K562 (cell line): ENCODE results near the gene HLA-DMB. TPM values are rescaled to one million over a fixed set of nuclear protein-coding genes. Genes with fewer than 3 reads are reported as not detected.

Source experiments
- ADNP ChIP-seq: fragments of 200-800 bp; sonication (Bioruptor generic); IDR thresholded peaks from 2 replicates; pipeline ENCODE4 v1.6.1; 2016; ENCODE audit warnings: missing genetic modification characterization, missing compliant biosample characterization
- BACH1 ChIP-seq: fragments of 200-800 bp; sonication (Bioruptor generic); IDR thresholded peaks from 2 replicates; pipeline ENCODE4 v1.6.1; 2016; ENCODE audit warnings: missing genetic modification characterization, missing compliant biosample characterization
- BCL6 ChIP-seq: fragments of 250-450 bp; sonication (Bioruptor Pico); IDR thresholded peaks from 2 replicates; pipeline ENCODE4 v1.4.0; 2020
- CBX5 ChIP-seq: IDR thresholded peaks from 2 replicates; pipeline ENCODE4 v1.6.1; 2014; ENCODE audit warnings: low read depth, borderline replicate concordance
- CGGBP1 ChIP-seq: fragments of 250-450 bp; sonication (Bioruptor Pico); IDR thresholded peaks from 2 replicates; pipeline ENCODE4 v1.9.0; 2021; ENCODE audit warnings: mild to moderate bottlenecking
- DACH1 ChIP-seq: fragments of 450-650 bp; IDR thresholded peaks from 2 replicates; pipeline ENCODE4 v1.6.1; 2018; ENCODE audit not compliant: partially characterized antibody
- DIDO1 ChIP-seq: fragments of 450-650 bp; IDR thresholded peaks from 2 replicates; pipeline ENCODE4 v1.6.1; 2016; ENCODE audit warnings: low read depth, missing biosample characterization, missing genetic modification characterization
- EHMT2 ChIP-seq: fragments of 450-650 bp; IDR thresholded peaks from 2 replicates; pipeline ENCODE4 v1.6.1; 2018; ENCODE audit warnings: antibody characterized with exemption
- ETV5 ChIP-seq: sonication (generic); formaldehyde crosslinking; IDR thresholded peaks from 2 replicates; pipeline ENCODE4 v1.4.0; 2020; ENCODE audit warnings: low read depth, mild to moderate bottlenecking, missing genetic modification reagents
- HMGXB4 ChIP-seq: sonication (generic); formaldehyde crosslinking; IDR thresholded peaks from 2 replicates; pipeline ENCODE4 v1.8.1; 2023; ENCODE audit warnings: mild to moderate bottlenecking, missing genetic modification reagents
- KAT8 ChIP-seq: fragments of 450-650 bp; IDR thresholded peaks from 2 replicates; pipeline ENCODE4 v1.6.1; 2016; ENCODE audit warnings: low read depth, mild to moderate bottlenecking
- MEF2A ChIP-seq: IDR thresholded peaks from 2 replicates; pipeline ENCODE4 v1.6.1; 2011; ENCODE audit warnings: low read depth, mild to moderate bottlenecking, low read length, moderate library complexity; ENCODE audit not compliant: control insufficient read depth
- NFYB ChIP-seq: IDR thresholded peaks from 2 replicates; pipeline ENCODE4 v1.6.1; 2011; ENCODE audit warnings: mild to moderate bottlenecking, moderate library complexity; ENCODE audit not compliant: insufficient read length; ENCODE audit errors: extremely low read depth
- RFX5 ChIP-seq: IDR thresholded peaks from 2 replicates; pipeline ENCODE4 v1.6.1; 2011; ENCODE audit warnings: low read depth, mild to moderate bottlenecking, improper control_type of control experiment, low read length
- SLC30A9 ChIP-seq: fragments of 250-450 bp; sonication (Bioruptor Pico); IDR thresholded peaks from 2 replicates; pipeline ENCODE4 v1.8.0; 2022; ENCODE audit warnings: mild to moderate bottlenecking, moderate library complexity
- SNIP1 ChIP-seq: fragments of 450-650 bp; IDR thresholded peaks from 2 replicates; pipeline ENCODE4 v1.7.1; 2017; ENCODE audit warnings: low read depth, mild to moderate bottlenecking
- TAF7 ChIP-seq: fragments of 450-650 bp; IDR thresholded peaks from 2 replicates; pipeline ENCODE4 v1.6.1; 2016; ENCODE audit warnings: missing genetic modification characterization, missing compliant biosample characterization
- ZBTB12 ChIP-seq: fragments of 250-450 bp; sonication (Bioruptor Pico); IDR thresholded peaks from 2 replicates; pipeline ENCODE4 v1.4.0; 2020
- ZNF24 ChIP-seq: fragments of 450-650 bp; IDR thresholded peaks from 2 replicates; pipeline ENCODE4 v1.6.1; 2016
- ZNF507 ChIP-seq: conservative IDR thresholded peaks from 2 replicates; pipeline ENCODE4 v1.6.1; 2017; ENCODE audit warnings: missing genetic modification characterization, missing compliant biosample characterization
- ZNF75A ChIP-seq: fragments of 450-650 bp; formaldehyde crosslinking; IDR thresholded peaks from 2 replicates; pipeline ENCODE4 v1.4.0; 2020; ENCODE audit warnings: mild to moderate bottlenecking
- polyA plus RNA-seq, 8 experiments: library from polyadenylated mRNA; depleted of rRNA in 4 of 8; stranded (reverse) in 5 of 8; unstranded in 3 of 8; fragments of >200 nt; fragmentation: Nextera tagmentation in 2 of 8; fragmentation: Illumina TruSeq in 1 of 8; extraction: Ambion mirVana in 2 of 8; extraction: Trizol in 1 of 8; gene quantifications; 2 replicates each; pipeline versions ENCODE4 v1.2.1 to v1.2.3, GENCODE V29; 2011 to 2014; ENCODE audit warnings: inconsistent platforms in 1 of 8, missing spikeins in 1 of 8
- total RNA-seq, 7 experiments: library from RNA; depleted of rRNA in 6 of 7; stranded (reverse); fragments of >200 nt in 6 of 7; fragmentation: Illumina TruSeq in 2 of 7; extraction: Trizol in 2 of 7; gene quantifications; 2 replicates each; pipeline versions ENCODE4 v1.2.1 to v1.2.3, GENCODE V29; 2011 to 2021; ENCODE audit warnings: low replicate concordance in 1 of 7
- TF ChIP-seq, protein P1 (sequence below): sonication (generic); formaldehyde crosslinking; IDR thresholded peaks from 2 replicates; pipeline ENCODE4 v1.8.1; 2023; ENCODE audit warnings: mild to moderate bottlenecking, missing genetic modification reagents
- TF ChIP-seq, protein P2 (sequence below): fragments of 450-650 bp; IDR thresholded peaks from 2 replicates; pipeline ENCODE4 v1.6.1; 2017; ENCODE audit warnings: antibody characterized with exemption

The HLA-DMB gene
- total and polyA plus RNA-seq, 9 of the 15 experiments (the other 6 are each of a cell fraction or from before 2014, with no cell fraction given): 0.38 TPM; not detected in 8

DNA sequence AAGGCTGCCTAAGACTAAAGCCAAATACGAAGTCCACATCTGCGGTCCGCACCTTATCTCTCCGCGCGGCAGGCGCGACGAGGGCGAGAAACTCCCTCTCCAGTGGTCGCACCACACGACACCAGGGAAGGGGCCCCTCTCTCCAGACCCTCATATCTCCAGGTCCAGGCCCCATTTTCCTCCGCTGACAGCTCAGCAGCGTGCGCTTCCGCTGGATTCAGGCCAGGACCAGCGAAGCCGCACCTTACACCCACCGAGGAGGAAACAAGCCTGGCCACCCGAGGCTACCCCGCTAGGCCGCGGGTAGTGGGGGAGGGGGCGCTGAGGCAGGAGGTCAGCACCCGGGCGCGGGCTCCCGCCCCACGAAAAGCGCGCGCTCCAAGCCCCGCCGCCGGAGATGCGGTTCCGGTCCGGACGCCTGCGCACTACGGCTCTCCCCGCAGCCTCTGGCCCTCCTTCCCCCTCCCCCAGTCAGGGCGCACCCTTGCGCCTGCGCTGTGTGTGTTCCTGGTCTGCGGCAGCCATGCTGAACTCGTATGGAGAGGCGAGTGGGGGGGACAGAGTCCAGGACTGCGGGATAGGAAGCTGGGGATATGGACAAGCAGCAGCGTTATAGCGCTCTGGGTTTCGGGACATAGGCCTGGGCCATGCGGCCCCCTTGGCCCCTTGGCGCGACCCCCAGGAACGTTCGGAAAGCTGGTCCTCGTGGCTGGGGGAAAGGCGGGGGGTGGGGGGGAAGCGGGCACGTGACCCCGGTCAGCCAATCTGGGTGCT lies 27.5 kb upstream of the HLA-DMB start, which contains the start of gene BRD2 (continued):
- TF ChIP-seq HMGXB4 (CRISPR knock-in tag): peak; percentile 75; the same call in 1 of the 2 replicates
- TF ChIP-seq, protein P1, sequence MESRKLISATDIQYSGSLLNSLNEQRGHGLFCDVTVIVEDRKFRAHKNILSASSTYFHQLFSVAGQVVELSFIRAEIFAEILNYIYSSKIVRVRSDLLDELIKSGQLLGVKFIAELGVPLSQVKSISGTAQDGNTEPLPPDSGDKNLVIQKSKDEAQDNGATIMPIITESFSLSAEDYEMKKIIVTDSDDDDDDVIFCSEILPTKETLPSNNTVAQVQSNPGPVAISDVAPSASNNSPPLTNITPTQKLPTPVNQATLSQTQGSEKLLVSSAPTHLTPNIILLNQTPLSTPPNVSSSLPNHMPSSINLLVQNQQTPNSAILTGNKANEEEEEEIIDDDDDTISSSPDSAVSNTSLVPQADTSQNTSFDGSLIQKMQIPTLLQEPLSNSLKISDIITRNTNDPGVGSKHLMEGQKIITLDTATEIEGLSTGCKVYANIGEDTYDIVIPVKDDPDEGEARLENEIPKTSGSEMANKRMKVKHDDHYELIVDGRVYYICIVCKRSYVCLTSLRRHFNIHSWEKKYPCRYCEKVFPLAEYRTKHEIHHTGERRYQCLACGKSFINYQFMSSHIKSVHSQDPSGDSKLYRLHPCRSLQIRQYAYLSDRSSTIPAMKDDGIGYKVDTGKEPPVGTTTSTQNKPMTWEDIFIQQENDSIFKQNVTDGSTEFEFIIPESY (CRISPR knock-in tag): 0 out of 2 replicates have a peak, but pooled peaks have one; percentile 21
- no peak for TF ChIP-seq CBX5
- TF ChIP-seq CGGBP1 (CRISPR knock-in tag): peak; percentile 69
- no peak for TF ChIP-seq ZNF507 (tag)
- no peak for TF ChIP-seq NFYB
- no peak for TF ChIP-seq MEF2A
- TF ChIP-seq DACH1: no peak
- no peak for TF ChIP-seq EHMT2
- peak; percentile 86; the same call in 1 of the 2 replicates for TF ChIP-seq ETV5 (CRISPR knock-in tag)
- TF ChIP-seq RFX5: no peak
- TF ChIP-seq ZBTB12: no peak; the same call in 1 of the 2 replicates
- no peak for TF ChIP-seq BACH1 (tag)
- TF ChIP-seq, protein P2, sequence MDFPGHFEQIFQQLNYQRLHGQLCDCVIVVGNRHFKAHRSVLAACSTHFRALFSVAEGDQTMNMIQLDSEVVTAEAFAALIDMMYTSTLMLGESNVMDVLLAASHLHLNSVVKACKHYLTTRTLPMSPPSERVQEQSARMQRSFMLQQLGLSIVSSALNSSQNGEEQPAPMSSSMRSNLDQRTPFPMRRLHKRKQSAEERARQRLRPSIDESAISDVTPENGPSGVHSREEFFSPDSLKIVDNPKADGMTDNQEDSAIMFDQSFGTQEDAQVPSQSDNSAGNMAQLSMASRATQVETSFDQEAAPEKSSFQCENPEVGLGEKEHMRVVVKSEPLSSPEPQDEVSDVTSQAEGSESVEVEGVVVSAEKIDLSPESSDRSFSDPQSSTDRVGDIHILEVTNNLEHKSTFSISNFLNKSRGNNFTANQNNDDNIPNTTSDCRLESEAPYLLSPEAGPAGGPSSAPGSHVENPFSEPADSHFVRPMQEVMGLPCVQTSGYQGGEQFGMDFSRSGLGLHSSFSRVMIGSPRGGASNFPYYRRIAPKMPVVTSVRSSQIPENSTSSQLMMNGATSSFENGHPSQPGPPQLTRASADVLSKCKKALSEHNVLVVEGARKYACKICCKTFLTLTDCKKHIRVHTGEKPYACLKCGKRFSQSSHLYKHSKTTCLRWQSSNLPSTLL: no peak
- TF ChIP-seq ADNP (tag): no peak
- peak; percentile 66 for TF ChIP-seq TAF7 (tag)
- TF ChIP-seq SNIP1: no peak
- no peak for TF ChIP-seq SLC30A9 (CRISPR knock-in tag)
- TF ChIP-seq DIDO1: 0 out of 2 replicates have a peak, but pooled peaks have one; percentile 18
- TF ChIP-seq BCL6 (CRISPR knock-in tag): no peak
- TF ChIP-seq ZNF24: 0 out of 2 replicates have a peak, but pooled peaks have one; percentile 33
- no peak for TF ChIP-seq ZNF75A (CRISPR knock-in tag)
- TF ChIP-seq KAT8: no peak
